GM19239 (cell line): Measurements from ENCODE around the gene TMEM89.

ENCODE experiments used
- DNase-seq: peaks from one replicate; pipeline ENCODE4 v3.0.0; 2011; ENCODE audit warnings: low spot score; ENCODE audit not compliant: insufficient read length
- FAIRE-seq: peaks from 2 replicates; lab custom pipeline; 2011; peaks lifted over from hg19 to GRCh38; lab: Jason Lieb, UNC

TMEM89 gene

GRCh38 chr3:48619541-48620524 is 1.7 kb downstream of the TMEM89 start:
- no peak for FAIRE-seq
- no peak for DNase-seq

DNA sequence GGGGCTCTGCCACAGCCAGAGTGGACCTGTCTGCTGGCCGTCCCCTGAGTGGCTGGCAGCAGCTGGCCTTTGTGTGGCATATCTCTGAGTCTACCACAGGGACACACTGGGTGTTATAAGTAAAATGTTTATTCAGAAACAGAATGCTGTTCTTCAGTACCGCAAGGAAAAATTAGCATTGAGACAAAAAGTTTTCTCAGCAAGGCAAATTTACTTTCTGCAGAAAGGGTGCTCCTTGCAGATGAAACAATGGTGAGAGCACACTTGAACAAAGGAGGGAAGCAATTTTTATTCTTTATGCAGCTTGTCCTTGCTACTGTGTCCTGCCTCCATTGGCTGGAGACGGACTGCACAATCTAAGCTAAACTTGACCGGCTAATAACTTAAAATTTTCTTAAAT is 4.0 kb downstream of the TMEM89 start:
- DNase-seq (no peak), FAIRE-seq (no peak)

DNA sequence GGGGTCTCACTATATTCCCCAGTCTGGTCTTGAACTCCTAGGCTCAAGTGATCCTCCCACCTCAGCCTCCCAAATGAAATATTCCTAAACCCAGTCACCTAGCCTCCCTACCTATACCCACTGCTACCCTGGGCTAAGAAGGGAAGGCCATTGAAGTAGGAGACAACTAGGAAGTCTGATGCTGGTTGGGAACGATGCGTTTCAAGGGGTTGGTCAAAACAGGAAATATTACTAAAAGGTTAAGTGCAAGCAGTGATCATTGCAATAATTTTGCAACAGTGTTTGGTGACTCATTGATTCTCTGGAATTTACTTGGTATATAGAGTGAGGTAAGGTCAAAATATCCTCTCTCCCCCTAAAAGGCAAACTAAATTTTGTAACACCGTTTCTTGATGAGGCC is 7.5 kb downstream of the TMEM89 start:
- FAIRE-seq, result no peak
- DNase-seq, result no peak

DNA sequence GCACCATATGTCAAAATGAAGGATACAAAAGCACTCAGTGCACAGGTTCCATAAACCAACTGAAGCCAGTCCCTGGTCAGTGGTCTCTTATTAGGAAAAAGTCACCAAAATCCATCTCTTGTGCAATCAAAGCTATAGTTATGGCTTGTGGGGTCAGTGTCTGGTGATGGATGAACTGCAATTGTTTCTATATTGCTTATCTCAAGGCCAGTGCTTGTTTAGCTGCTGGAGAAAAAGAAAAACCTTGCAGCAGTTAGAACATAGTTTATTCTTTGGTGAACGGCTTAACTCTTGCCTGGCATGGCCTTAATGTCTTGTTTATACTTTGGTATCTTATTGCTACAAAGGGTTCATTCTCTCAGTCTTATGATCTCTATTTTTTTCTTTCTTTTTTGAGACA is 9.3 kb downstream of the TMEM89 start:
- DNase-seq (no peak), FAIRE-seq (no peak)

- FAIRE-seq (peak; percentile 97), DNase-seq (peak; percentile 97)
These were observed 12.2 kb downstream of the TMEM89 start, which contains the start of gene UQCRC1 for GRCh38 chr3:48609088-48610005. TSS of gene UQCRC1 (minus strand) at chr3:48609646. CDS start at chr3:48609620, 26 bp downstream.

GRCh38 chr3:48607519-48607918 is 14.1 kb downstream of the TMEM89 start:
- FAIRE-seq, result no peak
- no peak for DNase-seq

- no peak for FAIRE-seq
- DNase-seq, result no peak
These were observed 20.0 kb downstream of the TMEM89 start for GRCh38 chr3:48601622-48601994.

DNA sequence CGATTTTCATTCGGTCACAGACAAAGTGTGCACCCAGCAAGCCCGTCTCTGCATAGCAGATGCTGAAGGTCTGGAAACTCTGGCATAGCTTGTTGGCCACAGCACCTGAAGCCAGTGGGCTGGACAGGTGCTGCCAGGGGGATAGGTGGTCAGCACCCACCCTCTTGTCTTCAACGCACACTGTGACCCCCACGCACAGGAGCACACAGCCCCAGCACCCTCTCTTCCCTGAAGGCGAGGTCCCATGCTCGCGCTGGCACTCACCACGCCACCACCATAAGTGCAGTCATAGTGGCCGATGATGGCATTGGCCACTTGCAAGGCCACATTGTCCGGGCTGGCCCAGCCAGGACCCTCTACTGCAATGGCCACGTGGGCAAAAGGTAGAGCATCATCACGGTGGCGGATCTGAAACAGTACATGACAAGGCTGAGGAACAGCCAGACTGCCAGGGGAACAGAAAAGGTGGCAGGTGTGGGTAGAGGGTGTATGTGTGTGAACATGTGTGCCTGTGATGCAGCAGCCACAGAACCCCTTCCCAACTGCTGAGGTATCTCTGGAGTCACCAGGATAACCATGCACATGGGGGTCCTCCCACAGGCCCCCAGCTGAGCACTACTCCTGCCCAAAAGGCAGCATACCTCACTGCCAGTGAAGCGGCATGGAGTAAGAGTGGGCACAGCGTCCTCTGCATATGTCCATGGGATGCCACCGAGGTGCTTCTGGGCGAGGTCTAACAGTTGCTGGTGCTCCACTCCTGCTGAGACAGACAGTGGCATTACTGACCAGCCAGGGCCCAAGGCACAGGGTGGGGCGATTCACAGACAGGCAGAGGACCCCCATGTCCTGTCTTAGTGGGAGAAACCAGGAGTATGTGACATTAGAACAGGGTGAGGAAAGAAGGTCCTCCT is 20.6 kb downstream of the TMEM89 start:
- no peak for FAIRE-seq

GRCh38 chr3:48599509-48600285 is 21.9 kb downstream of the TMEM89 start:
- DNase-seq (no peak), FAIRE-seq (no peak)

More for the DNA sequence above, 20.6 kb downstream of the TMEM89 start:
- DNase-seq, result no peak

GRCh38 chr3:48599077-48599501 is 22.5 kb downstream of the TMEM89 start:
- no peak for FAIRE-seq
- no peak for DNase-seq

- DNase-seq (no peak), FAIRE-seq (no peak)
These were observed 23.1 kb downstream of the TMEM89 start for GRCh38 chr3:48598323-48599076.

GRCh38 chr3:48597408-48597800 is 24.2 kb downstream of the TMEM89 start:
- no peak for DNase-seq
- FAIRE-seq, result no peak

- DNase-seq (no peak), FAIRE-seq (no peak)
These were observed 24.7 kb downstream of the TMEM89 start for GRCh38 chr3:48596676-48597407.

GRCh38 chr3:48596157-48596556 is 25.4 kb downstream of the TMEM89 start:
- DNase-seq (no peak), FAIRE-seq (no peak)

GRCh38 chr3:48595526-48596121 is 25.9 kb downstream of the TMEM89 start:
- DNase-seq, result no peak
- no peak for FAIRE-seq

- no peak for FAIRE-seq
- no peak for DNase-seq
These were observed 26.5 kb downstream of the TMEM89 start, which contains the start of gene COL7A1 for GRCh38 chr3:48595075-48595525. TSS of gene COL7A1 (minus strand) at chr3:48595329. CDS start at chr3:48595159, 170 bp downstream.

GRCh38 chr3:48594417-48595049 is 27.0 kb downstream of the TMEM89 start:
- DNase-seq, result no peak
- FAIRE-seq, result no peak
